HG02943 (cell line): Measurements from ENCODE around the gene GGT5.
"Not testable (repeated sequence)": the region's sequence is repeated elsewhere in the genome, so short reads cannot be mapped to it uniquely, and the experiment has no call there.

Experiments used
- ATAC-seq: cut with Tn5 transposase; IDR thresholded peaks from one replicate; pipeline ENCODE4 v1.9.1; 2021; ENCODE audit warnings: mild to moderate bottlenecking, low read depth, moderate library complexity; ENCODE audit not compliant: unreplicated experiment

GGT5 gene

DNA sequence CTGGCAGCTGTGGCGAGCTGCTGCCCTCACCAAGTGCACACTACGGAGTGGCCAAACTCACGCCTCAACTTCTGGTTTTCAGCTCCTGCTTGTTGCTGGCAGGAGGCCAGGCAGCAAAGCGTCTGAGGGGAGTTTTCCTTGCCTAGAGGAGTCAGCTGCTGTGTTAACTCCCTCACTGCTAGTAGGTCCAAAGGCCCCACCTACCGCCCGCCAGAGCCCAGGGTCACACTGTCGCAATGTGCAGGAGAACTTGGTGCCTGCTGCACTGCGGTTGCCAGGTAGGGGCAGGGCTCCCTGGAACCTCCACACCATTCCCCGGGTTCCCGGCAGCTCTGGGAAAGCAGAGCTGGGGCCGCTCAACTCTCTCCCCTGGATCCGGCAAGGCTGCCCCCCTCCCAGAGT lies at the start of gene GGT5:
TSS of gene GGT5 (minus strand) at position 53 of the 402 bp plus-strand sequence. CDS start 357 bp downstream, outside the sequence.
- ATAC-seq, result not testable (repeated sequence)

DNA sequence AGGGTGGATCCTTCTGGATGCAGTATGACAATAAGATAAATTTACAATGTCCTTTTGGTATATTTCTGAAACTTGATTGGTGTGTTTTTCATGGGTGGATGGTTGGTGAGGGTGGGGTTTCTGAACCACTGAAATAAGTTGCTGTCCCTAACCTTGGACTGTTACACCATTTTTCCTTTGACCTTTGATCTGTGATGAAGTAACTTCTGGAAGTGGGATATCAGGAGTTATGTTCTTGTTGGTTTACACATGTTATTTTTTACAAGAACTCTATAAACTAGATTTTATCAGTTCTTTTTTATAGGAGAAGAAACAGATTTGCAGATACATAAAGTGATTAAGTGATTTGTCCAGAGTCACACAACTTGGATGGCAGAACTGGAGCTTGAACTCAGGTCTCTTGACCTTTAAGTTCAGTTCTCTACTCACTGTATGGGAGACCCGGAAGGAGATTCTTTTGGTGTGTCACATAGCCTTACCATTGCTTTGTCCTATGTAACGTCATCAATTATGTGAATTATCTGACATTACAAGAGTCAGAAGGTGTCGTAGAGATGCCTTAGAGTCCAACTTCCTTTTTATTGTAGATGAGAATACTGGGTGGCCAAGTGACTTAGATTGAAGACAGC lies 47.4 kb upstream of the GGT5 start:
- ATAC-seq, result not testable (repeated sequence)

DNA sequence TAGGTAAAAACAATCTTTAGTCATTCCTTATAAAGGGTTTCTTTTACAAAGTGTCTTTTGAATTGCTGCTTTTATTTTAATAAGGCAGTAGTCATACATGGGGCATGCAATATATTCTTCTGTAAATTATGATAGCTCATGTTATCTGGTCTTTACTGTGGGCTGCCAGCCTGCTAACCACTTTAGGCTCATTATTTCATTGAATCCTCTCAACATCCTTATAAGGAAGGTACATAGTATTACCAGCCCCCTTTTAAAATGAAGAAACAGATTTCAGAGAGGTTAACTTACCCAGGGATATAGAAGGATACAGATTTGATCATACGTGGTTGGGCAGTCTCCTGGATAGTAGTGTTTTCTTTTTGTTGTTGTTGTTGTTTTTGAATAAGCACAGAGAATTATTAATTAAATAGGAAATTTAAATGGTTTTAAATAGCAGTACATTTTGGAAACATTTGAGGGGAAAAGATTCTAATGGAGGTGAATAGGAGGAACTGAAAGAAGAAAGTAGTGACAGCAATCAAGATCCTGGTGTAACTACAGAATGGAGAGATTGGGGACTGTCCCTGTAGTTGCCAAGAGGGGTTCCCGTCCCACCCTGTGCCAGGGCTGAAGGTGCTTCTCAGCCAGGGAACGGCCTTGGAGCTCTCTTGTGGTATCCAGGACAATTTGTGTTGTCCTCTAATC lies 46.8 kb upstream of the GGT5 start:
- ATAC-seq, result no peak

GRCh38 chr22:24290459-24290858 lies 45.6 kb upstream of the GGT5 start:
- ATAC-seq, result no peak

- no peak for ATAC-seq
Observed at GRCh38 chr22:24289741-24290163, 44.9 kb upstream of the GGT5 start.

- ATAC-seq, result no peak
Observed at GRCh38 chr22:24289114-24289513, 44.2 kb upstream of the GGT5 start.

- ATAC-seq, result not testable (repeated sequence)
Observed at GRCh38 chr22:24287801-24288200, 42.9 kb upstream of the GGT5 start.

DNA sequence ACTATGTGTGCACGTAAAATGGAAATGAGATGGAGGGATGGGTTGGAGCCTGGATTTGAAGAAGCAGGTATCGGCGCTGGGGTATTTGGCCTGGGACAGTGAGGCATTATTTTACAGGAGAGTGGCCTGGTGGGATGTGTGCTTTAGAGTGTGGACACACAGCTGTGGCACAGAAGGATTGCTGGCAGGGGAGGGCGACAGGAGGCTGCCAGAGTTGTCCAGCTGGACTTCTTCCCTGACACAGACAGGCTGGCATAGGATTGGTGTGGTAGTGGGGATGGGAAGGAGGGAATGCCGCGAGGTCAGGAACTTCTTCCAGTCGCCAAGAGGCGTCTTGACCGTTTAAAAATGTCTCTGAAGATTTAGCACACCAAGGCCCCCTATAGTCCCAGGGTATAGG lies 42.3 kb upstream of the GGT5 start:
- ATAC-seq, result not testable (repeated sequence)

DNA sequence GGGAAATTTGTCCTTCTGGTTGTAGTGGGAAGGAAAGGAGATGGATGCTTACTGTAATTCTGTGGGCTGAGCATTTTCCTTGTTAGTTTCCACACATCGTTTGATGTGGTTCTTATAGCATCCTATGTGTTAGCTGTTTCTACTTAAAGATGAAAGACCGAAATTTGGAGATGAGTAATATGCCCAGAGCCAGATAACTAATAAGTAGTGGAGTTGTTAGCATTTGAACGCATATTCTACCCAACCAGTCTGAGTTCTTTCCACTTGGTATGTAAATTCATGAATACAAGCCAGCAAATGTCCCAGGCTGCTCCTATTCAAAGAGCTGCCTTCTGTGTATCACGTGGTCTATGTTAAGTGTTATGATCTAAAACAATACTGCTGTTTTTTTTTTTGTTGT lies 40.4 kb upstream of the GGT5 start:
- ATAC-seq, result no peak

- ATAC-seq, result no peak
Observed at GRCh38 chr22:24284747-24285203, 39.9 kb upstream of the GGT5 start.

GRCh38 chr22:24282401-24282800 lies 37.5 kb upstream of the GGT5 start:
- no peak for ATAC-seq

- not testable (repeated sequence) for ATAC-seq
Observed at GRCh38 chr22:24280363-24280762, 35.5 kb upstream of the GGT5 start.

GRCh38 chr22:24274696-24275405 lies 30.0 kb upstream of the GGT5 start:
- not testable (repeated sequence) for ATAC-seq

DNA sequence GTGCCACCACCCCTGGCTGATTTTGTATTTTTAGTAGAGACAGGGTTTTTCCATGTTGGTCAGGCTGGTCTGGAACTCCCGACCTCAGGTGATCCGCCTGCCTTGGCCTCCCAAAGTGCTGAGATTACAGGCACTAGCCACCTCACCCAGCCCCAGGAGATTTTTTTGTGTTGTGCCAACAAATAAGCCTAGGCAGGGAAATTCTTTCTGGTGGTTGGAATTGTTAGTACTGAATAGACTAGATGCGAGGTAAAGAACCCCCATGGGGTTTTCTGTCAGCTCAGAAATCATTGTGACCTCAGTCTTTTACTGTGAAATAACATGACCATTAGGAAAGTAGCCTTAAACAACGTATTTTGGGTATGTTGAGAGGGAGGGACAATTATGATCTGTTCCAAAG lies 29.0 kb upstream of the GGT5 start:
- not testable (repeated sequence) for ATAC-seq

- not testable (repeated sequence) for ATAC-seq
Observed at GRCh38 chr22:24273031-24273430, 28.1 kb upstream of the GGT5 start.

DNA sequence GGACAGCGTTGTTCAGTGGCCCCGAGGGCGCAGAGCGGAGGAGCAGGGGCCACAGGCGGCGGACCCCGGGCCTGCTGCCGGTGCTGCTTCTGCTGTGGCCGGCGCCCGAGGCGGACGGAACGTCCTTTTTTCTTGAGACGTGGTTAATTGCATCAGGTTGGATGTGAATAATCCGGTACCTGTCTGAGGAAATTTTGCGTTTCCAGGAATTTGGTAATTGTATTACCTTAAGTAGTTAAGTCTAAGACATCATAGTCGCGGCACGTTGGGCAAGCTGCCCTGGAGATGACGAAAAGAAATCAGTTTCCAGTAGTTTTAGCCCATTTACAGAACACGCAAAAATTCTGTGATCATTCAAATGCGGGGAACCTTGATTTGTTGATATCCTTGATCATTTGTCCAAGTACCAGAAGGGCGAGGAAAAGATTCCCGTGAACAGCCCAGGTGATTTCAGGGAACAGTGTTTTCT lies 26.5 kb upstream of the GGT5 start:
- no peak for ATAC-seq

- peak; percentile 81 for ATAC-seq
Observed at GRCh38 chr22:24270556-24271385, 25.9 kb upstream of the GGT5 start, which contains the start of gene SPECC1L. SPECC1L (plus strand) TSS chr22:24270831; CDS start chr22:24302232, 31,401 bp downstream.

GRCh38 chr22:24266495-24266894 lies 21.6 kb upstream of the GGT5 start:
- not testable (repeated sequence) for ATAC-seq

- ATAC-seq, result no peak
Observed at GRCh38 chr22:24265734-24266133, 20.9 kb upstream of the GGT5 start.

- ATAC-seq, result not testable (repeated sequence)
Observed at GRCh38 chr22:24264329-24264896, 19.5 kb upstream of the GGT5 start.
